ENCODE measurements around the gene LSS. TPM values are rescaled to one million over a fixed set of nuclear protein-coding genes. Genes with fewer than 3 reads are reported as not detected.

The LSS gene
- total and polyA plus RNA-seq, 2 of the 8 experiments (the other 6 are each of a cell fraction or from before 2014, with no cell fraction given): 96.1 to 123 TPM

- TF ChIP-seq CTBP2 (IDR thresholded peaks at IDR 0.05; ENCODE audit: borderline replicate concordance, insufficient read depth, insufficient read length, low read length): no peak
- no peak for TF ChIP-seq PHF8 (conservative IDR thresholded peaks at IDR 0.05; ENCODE audit: low read depth, low read length)
- TF ChIP-seq POU5F1 (IDR thresholded peaks at IDR 0.05; ENCODE audit: low read depth, low read length): no peak
- TF ChIP-seq KDM1A (IDR thresholded peaks at IDR 0.05; ENCODE audit: borderline replicate concordance, low read length): no peak
- no peak for TF ChIP-seq SP4 (IDR thresholded peaks at IDR 0.05; ENCODE audit: low read length)
- no peak for TF ChIP-seq CHD1 (IDR thresholded peaks at IDR 0.05; ENCODE audit: low read depth, low read length)
- no peak for TF ChIP-seq RAD21 (IDR thresholded peaks at IDR 0.05 in 1 of 2, conservative IDR thresholded peaks at IDR 0.05 in 1 of 2; ENCODE audit: low read depth in 2 of 2, low read length in 2 of 2)
- TF ChIP-seq BRCA1 (IDR thresholded peaks at IDR 0.05; ENCODE audit: low read depth, low read length): no peak
- no peak for TF ChIP-seq YY1 (IDR thresholded peaks at IDR 0.05; ENCODE audit: low read depth, low read length)
- TF ChIP-seq HDAC2 (IDR thresholded peaks at IDR 0.05; ENCODE audit: borderline replicate concordance in 1 of 2, low read depth in 2 of 2, low read length in 2 of 2): no peak
Observed at GRCh38 chr21:46138383-46138970, 90.1 kb downstream of the LSS start (continued).

Other genes with a start within 250 kb of the LSS start
- 100 and 104 TPM in 2 replicates for gene COL6A1, start 247.0 kb downstream of the LSS start, total RNA-seq (2021; fragmentation: NEBNext Ultra II Directional; extraction: Animal tissue kit (Norgen Biotek cat#: 25700))
- 115 and 212 TPM in 2 replicates for gene COL6A1, start 247.0 kb downstream of the LSS start, polyA plus RNA-seq (2011; rRNA removed)
- 60.6 and 62.7 TPM in 2 replicates for gene COL6A2, start 130.7 kb downstream of the LSS start, total RNA-seq (2021; fragmentation: NEBNext Ultra II Directional; extraction: Animal tissue kit (Norgen Biotek cat#: 25700))
- gene COL6A2, start 130.7 kb downstream of the LSS start, polyA plus RNA-seq (2011; rRNA removed): 60.1 and 79.2 TPM in 2 replicates
- 3.3 and 6.0 TPM in 2 replicates for gene FTCD, start 73.2 kb downstream of the LSS start, total RNA-seq (2021; fragmentation: NEBNext Ultra II Directional; extraction: Animal tissue kit (Norgen Biotek cat#: 25700))
- gene FTCD, start 73.2 kb downstream of the LSS start, polyA plus RNA-seq (2011; rRNA removed): 4.9 and 7.3 TPM in 2 replicates
- 49.4 and 50.0 TPM in 2 replicates for gene SPATC1L, start 44.3 kb downstream of the LSS start, total RNA-seq (2021; fragmentation: NEBNext Ultra II Directional; extraction: Animal tissue kit (Norgen Biotek cat#: 25700))
- gene SPATC1L, start 44.3 kb downstream of the LSS start, polyA plus RNA-seq (2011; rRNA removed): 24.9 and 44.8 TPM in 2 replicates
- 119 and 124 TPM in 2 replicates for gene MCM3AP, start 56.8 kb upstream of the LSS start, total RNA-seq (2021; fragmentation: NEBNext Ultra II Directional; extraction: Animal tissue kit (Norgen Biotek cat#: 25700))
- gene MCM3AP, start 56.8 kb upstream of the LSS start, polyA plus RNA-seq (2011; rRNA removed): 37.2 and 65.4 TPM in 2 replicates
- gene YBEY, start 57.6 kb upstream of the LSS start, total RNA-seq (2021; fragmentation: NEBNext Ultra II Directional; extraction: Animal tissue kit (Norgen Biotek cat#: 25700)): 26.6 and 26.9 TPM in 2 replicates
- 23.7 and 31.9 TPM in 2 replicates for gene YBEY, start 57.6 kb upstream of the LSS start, polyA plus RNA-seq (2011; rRNA removed)
- 22.4 and 26.1 TPM in 2 replicates for gene C21orf58, start 95.1 kb upstream of the LSS start, total RNA-seq (2021; fragmentation: NEBNext Ultra II Directional; extraction: Animal tissue kit (Norgen Biotek cat#: 25700))
- gene C21orf58, start 95.1 kb upstream of the LSS start, polyA plus RNA-seq (2011; rRNA removed): 13.8 and 27.8 TPM in 2 replicates
- 39.5 and 45.1 TPM in 2 replicates for gene PCNT, start 95.4 kb upstream of the LSS start, total RNA-seq (2021; fragmentation: NEBNext Ultra II Directional; extraction: Animal tissue kit (Norgen Biotek cat#: 25700))
- 9.9 and 12.0 TPM in 2 replicates for gene PCNT, start 95.4 kb upstream of the LSS start, polyA plus RNA-seq (2011; rRNA removed)
- gene DIP2A, start 230.1 kb upstream of the LSS start, total RNA-seq (2021; fragmentation: NEBNext Ultra II Directional; extraction: Animal tissue kit (Norgen Biotek cat#: 25700)): 24.4 and 27.1 TPM in 2 replicates
- 16.0 and 23.2 TPM in 2 replicates for gene DIP2A, start 230.1 kb upstream of the LSS start, polyA plus RNA-seq (2011; rRNA removed)

Data from H1 (cell line).